Lung (tissue), 12 donors: Measurements from ENCODE around the gene SPEF2. TPM values are rescaled to one million over a fixed set of nuclear protein-coding genes. Genes with fewer than 3 reads are reported as not detected.

Experiments
- ATAC-seq: fragments of 200-7000 bp; cut with Tn5 transposase; one replicate; pipeline ENCODE4 v1.9.1; 2020; ENCODE audit warnings: moderate number of reproducible peaks; ENCODE audit not compliant: insufficient read depth, low FRiP score
- DNase-seq, 3 donors: peaks; one replicate each; pipeline ENCODE4 v3.0.0-alpha.2; 2013 to 2017
- H3K27ac ChIP-seq, 2 donors: one replicate each; pipeline ENCODE4 v1.5.1; 2013; ENCODE audit warnings: mild to moderate bottlenecking in 2 of 2, moderate library complexity in 2 of 2, control low read depth in 1 of 2, inconsistent platforms in 1 of 2, low read depth in 1 of 2, low read length in 1 of 2
- H3K27me3 ChIP-seq, 3 donors: one replicate each; pipeline ENCODE4 v1.5.1; 2013; ENCODE audit warnings: low read length in 2 of 3; ENCODE audit not compliant: control insufficient read depth in 3 of 3, insufficient read depth in 3 of 3
- H3K36me3 ChIP-seq, 4 donors: one replicate each; pipeline ENCODE4 v1.5.1; 2013; ENCODE audit warnings: low read length in 4 of 4, mild to moderate bottlenecking in 1 of 4, moderate library complexity in 1 of 4; ENCODE audit not compliant: control insufficient read depth in 4 of 4, insufficient read depth in 4 of 4
- H3K4me1 ChIP-seq, 5 donors: one replicate each; pipeline ENCODE4 v1.5.1; 2013; ENCODE audit warnings: low read length in 5 of 5, mild to moderate bottlenecking in 2 of 5, moderate library complexity in 1 of 5; ENCODE audit not compliant: control insufficient read depth in 5 of 5, insufficient read depth in 5 of 5
- H3K4me3 ChIP-seq: one replicate; pipeline ENCODE4 v1.5.1; 2013; ENCODE audit warnings: mild to moderate bottlenecking, control low read depth, moderate library complexity
- H3K9ac ChIP-seq, 2 donors: one replicate each; pipeline ENCODE4 v1.5.1; 2013; ENCODE audit warnings: low read length in 2 of 2, control low read depth in 1 of 2; ENCODE audit not compliant: insufficient read depth in 1 of 2
- H3K9me3 ChIP-seq, 4 donors: one replicate each; pipeline ENCODE4 v1.5.1; 2013; ENCODE audit warnings: low read length in 3 of 4, mild to moderate bottlenecking in 1 of 4, moderate library complexity in 1 of 4; ENCODE audit not compliant: control insufficient read depth in 4 of 4, insufficient read depth in 3 of 4
- WGBS, 2 donors: extraction: QIAGEN DNeasy Blood & Tissue Kit; methylation state at CpG; one replicate each; pipeline ENCODE4 v1.1.7; 2013; 5-methylcytosine and 5-hydroxymethylcytosine counted together
- polyA plus RNA-seq, 2 donors: library from polyadenylated mRNA; stranded (reverse); fragments of 200-250 nt; gene quantifications; one replicate each; pipeline ENCODE4 v1.2.1, GENCODE V29; 2013
- total RNA-seq, 2 donors: library from RNA; depleted of rRNA in 1 of 2; stranded (reverse); fragments of >200 nt in 1 of 2; gene quantifications; one replicate each; pipeline ENCODE4 v1.2.1, GENCODE V29; 2014 to 2021
- TF ChIP-seq, protein P1 (sequence below): IDR thresholded peaks from 2 replicates; pipeline ENCODE4 v1.5.1; 2012; ENCODE audit warnings: mild to moderate bottlenecking; ENCODE audit errors: control extremely low read depth, extremely low read depth
- donor health status: control.
- donor health status: control.
- donor health status: Bipolar disorder and iron deficiency.
- donor health status: healthy.
- donor health status: DM: yes; HTN: yes; CAD: no.

SPEF2 gene
- total and polyA plus RNA-seq, 4 donors = 2.7 to 73.9 (median 11.3) TPM

- TF ChIP-seq, protein P1, sequence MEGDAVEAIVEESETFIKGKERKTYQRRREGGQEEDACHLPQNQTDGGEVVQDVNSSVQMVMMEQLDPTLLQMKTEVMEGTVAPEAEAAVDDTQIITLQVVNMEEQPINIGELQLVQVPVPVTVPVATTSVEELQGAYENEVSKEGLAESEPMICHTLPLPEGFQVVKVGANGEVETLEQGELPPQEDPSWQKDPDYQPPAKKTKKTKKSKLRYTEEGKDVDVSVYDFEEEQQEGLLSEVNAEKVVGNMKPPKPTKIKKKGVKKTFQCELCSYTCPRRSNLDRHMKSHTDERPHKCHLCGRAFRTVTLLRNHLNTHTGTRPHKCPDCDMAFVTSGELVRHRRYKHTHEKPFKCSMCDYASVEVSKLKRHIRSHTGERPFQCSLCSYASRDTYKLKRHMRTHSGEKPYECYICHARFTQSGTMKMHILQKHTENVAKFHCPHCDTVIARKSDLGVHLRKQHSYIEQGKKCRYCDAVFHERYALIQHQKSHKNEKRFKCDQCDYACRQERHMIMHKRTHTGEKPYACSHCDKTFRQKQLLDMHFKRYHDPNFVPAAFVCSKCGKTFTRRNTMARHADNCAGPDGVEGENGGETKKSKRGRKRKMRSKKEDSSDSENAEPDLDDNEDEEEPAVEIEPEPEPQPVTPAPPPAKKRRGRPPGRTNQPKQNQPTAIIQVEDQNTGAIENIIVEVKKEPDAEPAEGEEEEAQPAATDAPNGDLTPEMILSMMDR = no peak
- no peak for ATAC-seq
- Histone ChIP-seq H3K9ac (no peak overlapping the region), H3K9me3 (no peaks in the 10 kb centered on the region), H3K4me1 (peaks cover 0 to 25% (median 0%) of the 10 kb centered on the region in 5 donors), H3K27ac (peak overlapping the region in 1 of 2 donors; percentile 17), H3K36me3 (no peaks in the 10 kb centered on the region), H3K27me3 (no peaks in the 10 kb centered on the region), H3K4me3 (no peak overlapping the region)
- DNase-seq = no peak
- WGBS, 2 donors = 64 to 77% methylated on average over 8 of the region's 8 CpGs
Observed at GRCh38 chr5:35852084-35852734, 234.5 kb downstream of the SPEF2 start.

DNA sequence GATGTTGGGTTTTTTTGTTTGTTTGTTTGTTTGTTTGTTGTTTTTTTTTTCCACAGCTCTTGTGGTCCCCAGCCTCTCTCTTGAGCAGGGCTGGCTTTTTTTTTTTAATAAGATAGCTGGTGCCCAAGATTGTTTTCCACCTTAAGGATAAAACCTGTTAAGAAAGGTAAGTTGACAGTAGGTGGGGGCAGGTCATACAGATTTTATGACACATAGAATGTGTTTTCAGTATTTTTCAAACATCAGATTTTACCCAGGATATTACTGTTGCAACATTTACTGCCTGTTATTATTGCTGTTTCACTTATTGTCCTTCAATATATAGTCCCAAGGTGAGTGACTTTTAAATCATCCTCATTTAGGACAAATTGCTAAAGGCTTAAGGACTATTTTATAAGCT, 235.1 kb downstream of the SPEF2 start:
- no peaks in the 10 kb centered on the region for H3K36me3 ChIP-seq
- TF ChIP-seq, protein P1 = no peak
- H3K9ac ChIP-seq = no peak overlapping the region
- H3K9me3 ChIP-seq = no peaks in the 10 kb centered on the region
- DNase-seq (no peak), ATAC-seq (no peak)
- H3K27me3 ChIP-seq = no peaks in the 10 kb centered on the region
- no peak overlapping the region for H3K27ac ChIP-seq
- no peak overlapping the region for H3K4me3 ChIP-seq
- peaks cover 0 to 19% (median 0%) of the 10 kb centered on the region in 5 donors for H3K4me1 ChIP-seq

GRCh38 chr5:35853631-35854030, 236.0 kb downstream of the SPEF2 start:
- no peak for DNase-seq
- WGBS, 2 donors = 49 to 58% methylated on average over 3 of the region's 3 CpGs
- Histone ChIP-seq H3K27me3 (no peaks in the 10 kb centered on the region), H3K27ac (peak overlapping the region in 1 of 2 donors; percentile 68), H3K9me3 (no peaks in the 10 kb centered on the region), H3K9ac (no peak overlapping the region), H3K4me1 (peaks cover 0 to 14% (median 0%) of the 10 kb centered on the region in 5 donors), H3K36me3 (no peaks in the 10 kb centered on the region), H3K4me3 (no peak overlapping the region)
- ATAC-seq = no peak
- TF ChIP-seq, protein P1 = no peak

GRCh38 chr5:35854248-35854647, 236.6 kb downstream of the SPEF2 start:
- no peak overlapping the region for H3K4me3 ChIP-seq
- H3K4me1 ChIP-seq = peaks cover 0 to 14% (median 0%) of the 10 kb centered on the region in 5 donors
- no peaks in the 10 kb centered on the region for H3K9me3 ChIP-seq
- WGBS, 2 donors = 61 to 75% methylated on average over 1 of the region's 1 CpG
- no peak overlapping the region for H3K9ac ChIP-seq
- DNase-seq (no peak), ATAC-seq (no peak)
- TF ChIP-seq, protein P1 = no peak
- no peaks in the 10 kb centered on the region for H3K27me3 ChIP-seq
- no peaks in the 10 kb centered on the region for H3K36me3 ChIP-seq
- peak overlapping the region in 1 of 2 donors; percentile 68 for H3K27ac ChIP-seq
